ENCODE measurements around the gene LUC7L. TPM values are rescaled to one million over a fixed set of nuclear protein-coding genes. Genes with fewer than 3 reads are reported as not detected.
A peak's percentile ranks its signal among the peaks of the same experiment; 100 is the strongest.

Gene LUC7L
- total and polyA plus RNA-seq, 2 of the 8 experiments (the other 6 are each of a cell fraction or from before 2014, with no cell fraction given), result 49.7 to 129 TPM

GRCh38 chr16:155031-155398 lies 74.2 kb downstream of the LUC7L start:
- Histone ChIP-seq H4K5ac (ENCODE audit: insufficient read length, low read depth, low read length) (no peak overlapping the region), H3K4me3 (ENCODE audit: extremely low read depth in 1 of 4, insufficient read depth in 2 of 4, low read depth in 3 of 4, low read length in 4 of 4) (peak overlapping the region; percentile 53 to 69 (median 60); a peak in 7 of 8 replicates), H3K79me1 (ENCODE audit: low read depth, low read length) (no peaks in the 10 kb centered on the region), H2BK12ac (ENCODE audit: low read depth, low read length) (no peak overlapping the region), H3K79me2 (ENCODE audit: control insufficient read depth in 1 of 2, insufficient read depth in 2 of 2, low read length in 2 of 2) (no peaks in the 10 kb centered on the region), H2BK20ac (ENCODE audit: low read length) (no peak overlapping the region), H3K27me3 (replicated peaks in 1 of 4; ENCODE audit: control insufficient read depth in 3 of 4, extremely low read depth in 1 of 4, insufficient read depth in 3 of 4, low read length in 3 of 4) (peaks cover 2 to 33% (median 26%) of the 10 kb centered on the region in 4 experiments), H3K27ac (ENCODE audit: low read depth, low read length) (no peak overlapping the region), H4K8ac (ENCODE audit: extremely low read depth, insufficient read depth, low read length) (no peak overlapping the region), H3K4me2 (ENCODE audit: insufficient read depth in 1 of 2, low read depth in 2 of 2, low read length in 2 of 2) (peak overlapping the region; percentile 83 to 84; a peak in 3 of 4 replicates), H3K56ac (replicated peaks; ENCODE audit: insufficient read length, low read depth, low read length) (no peak overlapping the region), H3K14ac (ENCODE audit: insufficient read length) (no peak overlapping the region), H3K23ac (ENCODE audit: insufficient read length) (no peak overlapping the region), H2BK15ac (ENCODE audit: low read length) (no peak overlapping the region), H2BK5ac (ENCODE audit: low read depth, low read length) (no peak overlapping the region), H2AFZ (ENCODE audit: low read length) (no peak overlapping the region), H3K4me1 (replicated peaks in 1 of 4; ENCODE audit: control insufficient read depth in 3 of 4, insufficient read depth in 4 of 4, low read length in 3 of 4) (peaks cover 0 to 2% (median 0%) of the 10 kb centered on the region in 4 experiments; a peak in 2 of 7 replicates), H3K9ac (replicated peaks in 1 of 4; ENCODE audit: extremely low read depth in 1 of 4, low read depth in 3 of 4, low read length in 3 of 4) (no peak overlapping the region), H3K18ac (ENCODE audit: extremely low read depth, low read length) (no peak overlapping the region), H3K36me3 (ENCODE audit: control insufficient read depth in 2 of 4, insufficient read depth in 4 of 4, low read length in 3 of 4) (no peaks in the 10 kb centered on the region), H3K23me2 (ENCODE audit: low read depth, low read length) (peaks cover 7% of the 10 kb centered on the region; the same call in 1 of the 2 replicates), H2AK5ac (ENCODE audit: low read depth, low read length) (no peak overlapping the region), H3K9me3 (ENCODE audit: insufficient read depth in 2 of 2, low read depth in 1 of 2, low read length in 1 of 2) (no peaks in the 10 kb centered on the region), H4K20me1 (replicated peaks in 1 of 2; ENCODE audit: control insufficient read depth in 1 of 2, insufficient read depth in 2 of 2, low read length in 2 of 2) (no peaks in the 10 kb centered on the region), H4K91ac (replicated peaks; ENCODE audit: insufficient read length, low read length) (no peak overlapping the region), H3K4ac (replicated peaks; ENCODE audit: insufficient read length, low read depth, low read length) (no peak overlapping the region), H2BK120ac (replicated peaks; ENCODE audit: low read depth, low read length) (no peak overlapping the region)
- DNase-seq (ENCODE audit: low read depth in 1 of 2, low spot score in 2 of 2) (no peak), FAIRE-seq (no peak)
- POLR2A ChIA-PET (ENCODE audit: partially characterized antibody), result no interaction called here
- TF ChIP-seq KDM5A (IDR thresholded peaks at IDR 0.05; ENCODE audit: low read length) (no peak), BRCA1 (IDR thresholded peaks at IDR 0.05; ENCODE audit: low read depth, low read length) (no peak), USF2 (IDR thresholded peaks at IDR 0.05; ENCODE audit: low read length) (no peak), EGR1 (IDR thresholded peaks at IDR 0.05; ENCODE audit: borderline replicate concordance, low read depth, low read length) (no peak), MAFK (IDR thresholded peaks at IDR 0.05; ENCODE audit: low read depth, low read length) (no peak), CHD2 (IDR thresholded peaks at IDR 0.05; ENCODE audit: low read length) (no peak), KDM1A (IDR thresholded peaks at IDR 0.05; ENCODE audit: borderline replicate concordance, low read length) (no peak), CEBPB (IDR thresholded peaks at IDR 0.05; ENCODE audit: low read depth, low read length) (no peak), SP2 (IDR thresholded peaks at IDR 0.05; ENCODE audit: low read length) (no peak), CTBP2 (IDR thresholded peaks at IDR 0.05; ENCODE audit: borderline replicate concordance, insufficient read depth, insufficient read length, low read length) (no peak), EZH2 (IDR thresholded peaks at IDR 0.05; ENCODE audit: low read depth, low read length, severe bottlenecking) (no peak), RNF2 (IDR thresholded peaks at IDR 0.05; ENCODE audit: borderline replicate concordance, low read depth, low read length, missing control alignments, poor library complexity, severe bottlenecking) (no peak), POLR2AphosphoS5 (IDR thresholded peaks at IDR 0.05; ENCODE audit: low read depth, low read length) (no peak)
- CTCF ChIA-PET (ENCODE audit: partially characterized antibody), result interaction anchor here (0.8 to 1.5 kb wide), 3 partner anchors 37 to 89 kb away, joined by 4 read pairs; no protein-coding TSS in a partner anchor
- WGBS, 2 experiments (ENCODE audit: extremely low coverage in 1 of 2, insufficient coverage in 1 of 2, insufficient read length in 1 of 2, insufficient replicate concordance in 2 of 2, low coverage in 1 of 2, low lambda C conversion rate in 2 of 2, missing lambda C conversion rate in 1 of 2), result 76% methylated on average over 7 of the region's 7 CpGs; no CpG with 5 or more reads in 1 of the 2 experiments
